DMS114 treated with DMSO at 0.1 percent for 48 hours (cell line): ENCODE results near the gene KCNJ3.

ENCODE experiments used
- DNase-seq: peaks from one replicate; lab custom pipeline; 2025; ENCODE audit not compliant: unreplicated experiment; lab: John Stamatoyannopoulos, UW

The KCNJ3 gene

DNA sequence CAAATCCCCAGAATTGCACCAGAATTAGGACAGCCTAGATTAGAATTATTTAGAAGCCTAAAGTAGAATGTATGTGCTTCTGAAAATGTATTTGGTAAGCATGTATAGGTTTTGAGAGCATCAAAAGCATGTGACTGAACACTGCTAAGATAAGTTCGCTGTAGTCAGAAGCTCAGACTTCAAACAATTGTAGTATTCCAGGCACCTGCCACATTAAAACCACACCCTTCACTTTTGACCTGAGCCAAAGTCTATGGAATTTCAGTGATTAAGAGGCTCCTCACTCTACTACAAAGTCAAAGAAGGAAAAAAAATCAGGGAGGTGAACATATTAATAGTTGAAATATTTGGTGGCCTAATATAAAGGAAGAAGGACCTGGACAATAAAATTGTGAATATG, 8.2 kb downstream of the KCNJ3 start:
- DNase-seq: no peak

DNA sequence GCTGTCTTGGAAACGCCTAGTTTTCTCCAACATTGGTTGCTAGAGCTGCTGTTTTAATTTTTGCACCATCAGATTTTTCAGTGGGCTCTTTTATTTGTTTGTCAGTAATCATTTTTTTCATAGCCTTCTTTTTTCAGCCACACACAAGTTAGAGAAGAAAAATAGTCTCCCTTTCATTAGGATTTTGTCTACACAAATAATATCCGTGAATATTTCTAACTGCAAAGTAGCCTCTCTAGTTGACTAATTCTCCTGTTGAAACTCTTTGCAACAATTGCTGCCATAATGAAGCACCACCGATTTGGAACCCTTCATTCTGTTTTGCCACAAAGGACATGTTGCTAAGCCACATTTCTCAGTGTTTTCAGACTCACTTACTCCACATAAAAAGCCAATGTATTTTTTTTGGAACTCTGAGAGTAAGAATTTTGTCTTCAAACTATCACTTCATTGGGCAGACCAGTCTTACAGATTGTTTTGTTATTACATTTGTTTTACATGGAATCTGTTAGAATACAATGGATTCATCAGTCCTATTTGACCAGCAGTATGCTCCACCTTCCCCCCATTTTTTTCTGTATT, 9.6 kb downstream of the KCNJ3 start:
- DNase-seq: no peak

DNA sequence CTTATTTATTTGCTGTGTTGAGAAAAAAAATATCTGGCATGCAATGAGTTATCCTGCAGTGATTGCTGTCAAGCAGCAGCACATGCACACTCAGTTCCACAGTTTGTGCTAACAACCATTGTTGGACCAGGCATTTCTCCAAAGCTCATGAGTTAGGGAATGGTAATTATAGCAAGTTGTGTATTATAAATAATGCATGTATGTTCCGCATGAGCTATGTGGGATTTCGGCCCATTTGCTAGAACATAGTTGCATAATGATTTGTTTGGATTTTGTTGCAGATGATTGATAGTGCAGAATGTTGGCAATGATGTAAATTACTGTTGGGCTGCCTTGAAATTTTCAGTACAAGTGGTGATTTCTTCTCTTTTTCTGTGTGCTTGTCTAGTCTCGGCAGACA, 10.7 kb downstream of the KCNJ3 start:
- no peak for DNase-seq

DNA sequence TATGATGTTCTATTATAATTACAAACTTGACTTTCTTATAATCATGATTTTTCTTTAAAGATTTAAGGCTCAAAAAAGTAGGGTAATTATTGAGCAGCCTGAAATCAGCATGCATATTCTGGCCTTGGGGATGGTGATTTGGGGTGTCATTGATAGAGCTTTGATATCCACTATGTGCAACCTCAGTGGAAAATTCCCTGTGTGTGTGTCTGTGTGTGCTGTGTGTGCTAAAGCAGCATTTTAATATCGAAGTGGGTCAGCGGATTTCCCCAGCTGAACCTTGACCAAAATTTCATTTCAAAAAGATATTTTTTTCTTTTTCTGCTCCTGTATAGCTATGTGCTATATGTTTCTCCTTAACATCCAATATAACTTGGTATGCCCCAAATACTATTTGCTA, 11.6 kb downstream of the KCNJ3 start:
- no peak for DNase-seq

DNA sequence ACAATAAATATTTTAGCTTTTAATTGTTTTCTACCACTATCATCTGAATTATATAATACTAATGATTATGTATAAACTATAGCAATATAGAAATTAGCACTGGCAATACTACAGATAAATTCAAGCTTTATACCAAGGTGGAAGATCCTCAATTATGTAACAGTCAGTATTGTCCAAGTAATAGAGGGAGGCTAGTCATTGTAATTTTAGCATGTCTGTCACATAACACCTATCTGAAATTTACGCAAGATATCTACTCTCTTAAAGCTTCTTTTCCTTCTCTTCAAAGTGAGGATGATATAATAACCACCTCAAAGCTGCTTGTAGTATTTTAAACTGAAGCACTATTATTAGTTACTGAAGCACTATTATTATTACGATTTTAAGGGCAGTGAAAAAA, 12.2 kb downstream of the KCNJ3 start:
- no peak for DNase-seq

DNA sequence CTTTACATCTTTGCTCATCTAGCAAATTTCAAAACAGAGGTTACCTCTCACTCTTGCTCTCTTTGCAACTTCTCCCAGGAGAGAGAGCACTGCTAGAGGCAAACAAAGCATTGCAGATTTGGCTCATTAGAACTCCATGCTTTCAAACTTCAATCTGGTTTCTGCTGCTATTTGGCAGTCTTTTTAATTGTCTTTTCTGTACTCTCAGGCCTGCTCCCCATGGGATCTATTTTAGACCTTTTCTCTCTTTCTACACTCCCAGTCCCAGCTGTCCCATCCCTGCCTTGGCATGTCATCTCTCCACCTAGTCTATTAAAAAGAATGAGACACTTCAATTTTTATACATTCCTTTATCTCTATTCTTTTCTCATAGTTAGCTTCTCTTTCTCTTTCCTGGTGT, 15.2 kb downstream of the KCNJ3 start:
- DNase-seq: no peak

DNA sequence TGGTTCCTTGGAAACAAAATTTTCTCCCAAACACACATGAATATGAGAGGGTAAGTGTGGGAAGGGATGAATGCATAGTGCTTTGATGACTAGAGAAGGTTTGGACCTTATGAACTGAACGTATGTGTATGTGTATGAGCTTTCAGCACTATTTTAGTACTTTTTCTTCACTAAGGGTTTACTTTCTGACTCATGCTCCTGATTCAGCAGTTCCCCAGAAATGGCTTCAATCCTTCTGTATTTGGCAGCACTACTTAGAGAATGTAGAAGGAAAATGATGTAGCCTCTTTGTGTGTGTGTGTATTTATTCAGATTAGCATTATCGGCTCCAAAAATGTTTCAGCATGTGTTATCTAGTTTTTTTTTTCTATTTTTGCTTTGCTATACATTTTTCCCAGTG, 22.2 kb downstream of the KCNJ3 start:
- DNase-seq: no peak

DNA sequence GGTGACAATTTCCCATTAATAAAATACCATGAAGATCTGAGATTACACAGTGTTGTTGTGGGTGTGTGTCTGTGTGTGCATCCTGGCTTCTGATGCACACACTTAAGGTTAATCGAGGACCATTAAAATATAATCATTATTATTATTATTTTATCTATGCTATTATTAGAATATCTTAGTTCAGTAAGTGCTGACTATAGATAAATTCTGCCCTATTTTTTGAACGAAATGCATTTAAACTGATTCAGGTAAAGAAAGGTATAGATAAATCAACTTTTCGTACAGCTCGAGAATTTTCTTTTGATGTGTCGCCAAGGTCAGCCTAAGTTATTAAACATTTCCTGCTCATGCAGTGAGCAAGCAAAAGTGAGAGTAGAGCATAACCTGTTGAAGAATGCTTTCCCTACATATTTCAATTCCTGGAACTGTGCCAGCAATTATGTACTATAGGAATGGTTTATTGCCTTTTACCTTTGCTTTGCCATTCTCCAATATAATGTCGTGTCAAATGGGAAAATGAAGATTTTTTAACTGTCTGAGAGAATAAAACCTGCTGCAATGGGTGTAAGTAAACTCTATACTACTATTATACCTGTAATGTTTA, 25.8 kb downstream of the KCNJ3 start:
- no peak for DNase-seq

DNA sequence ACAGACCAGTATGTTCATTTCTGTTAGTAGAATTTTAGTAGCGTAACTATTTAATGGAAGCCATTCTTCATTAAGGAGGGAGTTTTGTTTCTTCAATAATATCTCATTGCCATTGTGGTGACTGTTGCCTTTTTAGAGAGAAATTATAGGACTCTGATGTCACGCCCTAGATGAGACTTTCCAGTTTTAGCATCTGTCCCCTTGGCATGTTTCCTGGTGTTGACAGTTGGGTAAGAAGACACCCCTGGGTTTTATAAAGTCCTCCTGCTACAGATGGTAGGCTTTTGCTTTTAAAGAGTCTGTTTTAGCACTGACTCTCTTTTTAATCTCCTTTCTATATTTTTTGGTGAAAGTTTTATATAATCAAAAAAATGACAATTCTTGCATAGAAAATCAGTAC, 41.9 kb downstream of the KCNJ3 start:
- no peak for DNase-seq

DNA sequence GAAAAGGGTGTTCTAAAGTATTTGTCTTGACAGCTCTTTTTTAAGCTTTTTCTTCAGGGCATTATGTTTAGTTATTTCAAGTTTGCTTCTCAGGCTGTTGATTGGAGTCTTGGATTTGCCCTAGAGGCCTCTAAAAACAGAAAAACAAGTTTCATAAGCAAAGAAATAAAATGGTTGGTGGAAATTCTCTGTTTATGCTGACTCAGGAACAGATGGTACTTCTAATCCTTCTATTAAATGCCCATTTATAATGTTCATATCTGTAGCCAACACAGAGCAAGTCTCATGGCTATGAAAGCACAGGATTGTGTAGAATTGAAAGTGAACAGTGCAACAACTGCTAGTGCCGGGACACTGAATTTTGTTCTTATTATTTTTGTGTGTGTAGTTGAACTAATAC, 60.4 kb downstream of the KCNJ3 start:
- DNase-seq: no peak

DNA sequence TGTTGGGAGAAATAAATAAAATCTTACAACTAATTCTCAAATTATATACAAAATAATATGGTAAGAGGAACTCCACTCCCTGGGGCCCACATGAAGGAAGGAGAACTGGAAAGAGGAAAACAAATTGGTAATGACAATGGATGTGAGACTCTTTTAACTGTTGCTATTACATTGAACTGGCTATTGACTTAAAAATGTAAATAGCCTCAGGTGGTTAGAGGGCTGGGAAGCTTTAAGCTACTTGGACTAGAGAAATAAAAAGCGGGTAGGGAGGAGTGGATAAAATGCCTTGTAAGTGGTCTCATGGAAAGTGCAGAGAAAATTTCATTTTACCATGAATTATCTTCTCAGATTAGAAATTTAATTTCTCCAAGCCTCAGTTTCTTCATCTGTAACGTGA, 64.1 kb downstream of the KCNJ3 start:
- DNase-seq: no peak

DNA sequence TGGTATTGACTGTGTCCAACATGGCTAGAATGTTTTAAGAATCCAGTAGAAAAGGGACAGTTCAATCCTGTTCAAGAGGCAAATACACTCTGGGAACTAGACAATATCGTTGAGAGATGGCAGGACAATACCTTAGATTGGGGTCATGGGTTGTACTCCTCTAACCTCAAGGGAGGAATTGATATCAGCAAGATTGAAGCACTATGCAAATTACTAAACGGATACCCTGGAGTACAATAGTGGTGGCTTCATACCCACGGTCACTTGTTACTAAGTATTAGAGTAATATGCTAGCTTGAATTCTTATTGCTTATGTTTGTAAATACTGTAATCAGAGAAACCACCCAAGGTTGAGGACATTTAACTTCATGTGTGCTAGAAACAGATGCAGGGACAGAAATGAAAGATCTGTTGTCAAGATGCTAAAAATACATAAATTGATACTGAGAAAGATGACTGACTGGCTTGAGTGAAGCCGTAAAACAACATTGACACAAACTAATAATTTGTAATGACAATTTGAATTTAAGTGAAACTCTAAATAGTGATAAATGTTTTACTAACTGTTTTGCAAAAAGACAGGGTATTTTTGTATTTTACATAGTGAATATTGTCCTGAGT, 73.3 kb downstream of the KCNJ3 start:
- DNase-seq: no peak

DNA sequence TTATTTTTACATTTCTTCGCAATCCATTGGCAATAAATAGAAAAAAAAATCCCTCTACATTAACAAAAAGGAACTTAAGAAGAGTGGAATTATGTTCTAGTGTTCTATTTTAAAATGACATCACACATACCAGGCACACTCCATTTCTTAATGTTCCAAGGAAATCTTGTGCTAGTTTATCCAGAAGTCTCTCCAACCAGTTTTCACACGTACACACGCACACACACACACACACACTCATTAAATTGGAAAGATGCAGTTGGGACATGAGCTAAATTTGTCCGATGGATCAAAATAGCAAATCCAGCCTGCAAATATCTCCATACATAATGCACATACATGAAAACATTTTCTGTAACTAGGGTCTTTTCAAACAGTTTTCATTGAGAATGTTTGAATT, 78.3 kb downstream of the KCNJ3 start:
- DNase-seq: no peak

DNA sequence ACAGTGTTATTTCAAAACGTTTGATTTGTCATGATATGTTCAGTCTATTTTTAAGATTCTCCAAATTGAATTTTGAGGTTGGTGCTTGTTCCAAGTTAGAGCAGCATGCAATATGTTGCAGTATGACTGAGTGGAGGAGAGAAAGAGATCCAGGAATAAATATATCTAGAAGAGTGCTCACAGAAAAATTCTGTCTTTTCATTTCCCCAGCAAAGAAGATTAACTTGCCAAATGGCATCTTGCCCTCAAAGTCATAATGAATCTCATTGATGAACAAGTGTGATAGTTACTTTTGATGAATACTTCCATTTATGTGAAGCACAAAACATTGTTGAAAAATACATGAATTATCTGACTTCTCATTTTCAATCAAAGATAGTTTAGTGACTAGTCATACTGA, 95.9 kb downstream of the KCNJ3 start:
- no peak for DNase-seq

DNA sequence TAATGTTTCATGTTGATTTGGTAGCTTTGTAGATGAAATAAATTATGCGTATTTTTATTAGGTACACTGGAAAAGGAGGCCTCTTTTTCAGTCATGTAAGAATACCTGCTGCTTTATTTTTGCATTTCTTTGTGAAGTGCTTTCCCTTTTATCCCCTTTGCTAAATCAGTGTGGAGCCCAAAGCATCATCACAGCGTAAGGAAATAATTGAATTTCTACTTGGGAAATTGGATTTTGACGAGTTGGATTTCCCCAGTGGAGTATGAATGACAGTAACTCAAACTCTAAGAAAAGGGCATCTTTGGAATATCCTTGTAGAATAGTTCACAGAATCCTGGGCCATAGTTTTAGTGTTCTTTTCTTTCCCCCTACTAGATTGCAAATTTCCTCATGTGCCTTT, 97.2 kb downstream of the KCNJ3 start:
- no peak for DNase-seq

DNA sequence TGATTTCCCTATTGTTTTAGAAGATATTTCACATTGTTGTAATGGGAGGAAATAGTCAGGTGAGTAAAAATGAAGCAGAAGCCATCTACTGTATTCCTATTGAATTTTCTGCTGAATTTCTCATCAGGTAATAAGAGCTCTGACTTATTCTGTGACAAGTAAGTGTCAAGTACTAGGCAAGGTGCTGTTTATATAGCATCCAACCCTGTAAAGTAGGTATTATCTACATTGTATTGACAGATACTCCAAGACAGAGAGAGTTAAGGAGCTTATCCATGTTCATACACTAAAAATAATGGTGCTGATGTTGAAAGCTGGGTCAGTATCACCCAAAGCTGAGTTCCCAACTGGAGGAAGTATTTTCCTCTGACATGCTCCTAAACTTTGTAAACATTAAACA, 106.0 kb downstream of the KCNJ3 start:
- DNase-seq: no peak

DNA sequence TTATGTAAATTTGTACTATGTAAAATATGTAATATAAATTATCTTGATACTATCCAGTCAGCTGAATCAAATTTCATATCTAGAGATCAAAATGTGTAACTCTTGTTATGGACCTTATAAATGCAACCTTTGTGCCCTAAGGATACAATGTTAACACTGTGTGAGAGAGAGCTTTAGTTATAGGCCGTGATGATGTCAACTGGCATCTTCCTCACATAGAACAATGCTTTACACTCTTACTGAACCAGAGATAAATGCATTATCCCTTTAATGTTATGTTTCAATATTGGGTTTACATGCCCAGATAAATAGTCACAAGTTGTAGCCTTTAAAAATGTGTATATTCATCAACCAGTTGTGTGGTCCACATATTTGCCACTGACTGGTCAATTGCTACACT, 115.1 kb downstream of the KCNJ3 start:
- DNase-seq: no peak

DNA sequence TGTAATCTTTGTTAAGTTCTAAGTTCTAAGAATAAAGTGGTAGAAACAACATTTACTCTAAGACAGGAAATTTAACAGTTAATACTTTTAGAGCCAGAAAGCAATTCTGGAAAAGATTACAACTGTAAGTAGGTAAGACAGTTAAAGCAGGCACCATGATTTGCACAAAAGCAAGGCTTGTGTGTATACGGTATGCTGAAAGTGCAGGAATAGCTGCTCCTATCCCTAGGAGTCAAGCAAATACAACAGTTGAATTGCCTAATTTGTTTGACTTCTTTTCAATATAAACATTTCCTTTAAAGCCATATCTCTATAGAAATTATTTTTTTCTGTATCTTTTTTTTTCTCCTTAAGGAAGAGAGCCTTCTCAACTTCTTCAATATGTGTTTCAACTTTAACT, 116.4 kb downstream of the KCNJ3 start:
- no peak for DNase-seq

DNA sequence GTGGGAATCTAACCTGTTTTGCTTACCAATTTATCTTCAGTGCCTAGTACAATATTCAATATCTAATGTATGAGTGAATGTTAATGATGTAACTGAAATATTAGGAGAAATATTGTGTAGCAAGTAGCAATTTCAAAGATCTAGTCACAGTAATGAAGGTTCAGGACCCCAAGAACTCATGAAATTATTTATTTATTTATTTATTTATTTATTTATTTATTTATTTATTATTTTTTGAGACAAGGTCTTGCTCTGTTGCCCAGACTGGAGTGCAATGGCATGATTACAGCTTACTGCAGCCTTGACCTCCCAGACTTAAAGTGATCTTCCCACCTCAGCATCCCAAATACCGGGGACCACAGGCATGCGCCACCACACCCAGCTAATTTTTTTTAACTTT, 126.9 kb downstream of the KCNJ3 start:
- no peak for DNase-seq

DNA sequence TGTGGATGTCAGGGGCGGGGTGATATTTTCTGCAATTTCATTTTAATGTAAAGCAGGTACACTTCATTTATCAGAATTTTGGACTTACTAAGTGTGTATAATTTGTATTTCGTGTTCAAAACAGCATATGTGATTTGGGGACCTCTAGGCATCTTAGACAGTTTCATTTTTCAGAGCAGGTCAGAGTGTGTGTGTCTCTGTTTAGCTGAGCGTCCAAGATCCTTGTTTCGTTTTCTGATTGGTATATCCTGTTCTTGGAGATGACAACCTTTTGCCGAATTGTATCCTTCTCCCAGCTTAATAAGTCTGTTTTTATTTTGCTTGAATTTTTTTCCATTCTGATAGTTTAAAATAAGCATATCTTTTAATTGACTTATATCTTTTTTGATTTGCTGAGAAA, 128.3 kb downstream of the KCNJ3 start:
- DNase-seq: no peak

DNA sequence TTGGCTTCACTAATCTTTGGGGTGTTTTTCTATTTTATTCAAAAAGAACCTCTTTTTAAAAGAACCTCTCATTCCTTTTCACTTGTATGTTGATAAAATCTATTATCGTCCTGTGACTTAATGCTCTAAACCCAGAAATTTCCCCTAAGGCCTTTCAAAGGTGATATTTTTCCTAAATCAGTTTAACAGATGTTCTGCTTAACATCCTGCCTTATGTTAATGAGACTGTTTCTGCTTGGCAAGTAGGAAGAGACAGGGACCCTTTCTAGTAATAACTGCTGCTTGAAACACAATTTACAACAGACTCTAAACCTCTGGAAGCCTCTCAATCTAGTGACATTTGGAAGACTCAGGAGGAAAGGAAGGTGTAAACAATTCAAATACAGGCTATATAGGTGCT, 128.8 kb downstream of the KCNJ3 start:
- no peak for DNase-seq

DNA sequence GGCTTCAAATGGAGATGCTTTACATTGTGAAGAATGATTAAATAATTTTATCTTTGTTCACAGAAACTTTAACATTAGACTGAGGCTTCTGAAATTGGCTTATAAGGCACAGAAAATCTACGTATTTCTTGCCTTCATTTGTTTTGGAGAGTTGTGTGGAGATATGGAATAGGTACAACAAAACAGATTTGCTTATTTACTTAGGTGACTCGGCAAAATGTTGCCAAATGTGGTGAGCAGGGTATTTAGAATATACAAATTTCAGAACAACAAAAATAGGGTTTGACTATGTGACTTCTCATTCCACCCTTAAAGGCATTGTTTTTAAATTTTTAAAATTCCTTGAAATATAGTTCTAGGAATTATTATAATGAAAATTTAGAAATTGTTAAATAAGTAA, 134.2 kb downstream of the KCNJ3 start:
- DNase-seq: no peak

DNA sequence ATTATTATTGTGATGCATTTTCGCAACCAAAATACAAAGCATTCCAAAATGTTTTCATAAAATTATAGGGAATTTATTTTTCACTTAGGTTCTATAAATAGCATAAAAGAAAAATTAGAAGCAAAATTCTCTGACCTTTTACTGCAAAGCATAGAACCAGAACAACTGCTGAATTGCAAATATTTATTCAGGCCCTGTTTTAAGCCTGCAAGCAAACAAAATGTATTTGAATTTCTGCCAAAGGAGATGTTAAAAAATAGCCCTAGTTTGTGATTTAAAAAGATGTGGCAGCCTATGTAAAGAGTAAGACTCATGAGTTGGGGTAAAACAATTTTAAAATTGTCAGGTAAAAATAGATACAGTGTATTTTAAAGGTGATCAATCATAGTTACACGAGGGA, 138.1 kb downstream of the KCNJ3 start:
- DNase-seq: no peak
